ENCODE measurements around the gene ROR2. TPM values are rescaled to one million over a fixed set of nuclear protein-coding genes. Genes with fewer than 3 reads are reported as not detected.
"Not testable (repeated sequence)": the region's sequence is repeated elsewhere in the genome, so short reads cannot be mapped to it uniquely, and the experiment has no call there.

The ROR2 gene
- total RNA-seq, 2 experiments from 2014 or later = not detected

DNA sequence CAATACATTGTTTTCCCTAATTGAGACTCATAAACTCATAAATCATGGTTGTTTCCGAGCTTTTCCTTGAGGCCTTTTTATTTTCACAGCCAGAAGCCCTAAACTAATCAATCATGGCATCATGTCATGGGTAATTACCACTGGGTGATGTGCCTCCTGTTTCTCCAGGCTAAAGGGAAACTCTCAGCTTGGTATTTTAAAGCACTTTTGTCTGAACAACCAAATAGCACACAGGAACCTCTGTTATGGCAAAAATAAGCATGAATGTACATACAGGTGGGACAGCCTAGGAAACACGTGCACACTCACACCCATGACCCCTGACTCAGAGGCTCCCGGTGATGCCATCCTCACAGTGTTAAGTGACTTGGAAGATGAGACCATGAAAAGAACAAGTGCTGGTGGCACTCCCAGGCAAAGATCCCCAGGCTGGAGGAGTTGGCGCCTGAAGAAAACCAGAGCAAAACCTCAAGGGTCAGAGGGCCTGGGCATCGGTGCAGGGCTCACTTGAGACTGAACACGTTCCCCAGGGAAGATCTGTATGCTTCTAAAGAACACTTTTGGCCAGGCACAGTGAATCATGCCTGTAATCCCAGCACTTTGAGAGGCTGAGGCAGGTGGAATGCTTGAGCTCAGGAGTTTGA is 154.3 kb downstream of the ROR2 start:
- Mint-ChIP-seq H3K4me1 (ENCODE audit: low read depth) (peaks cover 9% of the 10 kb centered on the region), H3K9me3 (no peaks in the 10 kb centered on the region), H3K27ac (no peak overlapping the region), H3K27me3 (ENCODE audit: low read depth) (no peaks in the 10 kb centered on the region), H3K36me3 (ENCODE audit: low read depth) (no peaks in the 10 kb centered on the region), H3K4me3 (no peak overlapping the region)
- CTCF ChIA-PET = interaction anchor here (0.6 to 1.4 kb wide), 4 partner anchors 19 to 156 kb away, joined by 3 read pairs; no protein-coding TSS in a partner anchor
- intact Hi-C loops (cut with micrococcal nuclease) = no loop called here
- no peak for DNase-seq

- H3K27me3 Mint-ChIP-seq (ENCODE audit: low read depth); H3K36me3 Mint-ChIP-seq (ENCODE audit: low read depth); intact Hi-C loops (cut with micrococcal nuclease); H3K4me1 Mint-ChIP-seq (ENCODE audit: low read depth); DNase-seq; H3K27ac Mint-ChIP-seq; H3K9me3 Mint-ChIP-seq; H3K4me3 Mint-ChIP-seq: not testable (repeated sequence)
- CTCF ChIA-PET = interaction anchor here (0.7 kb wide), 1 partner anchor 1946 kb away, joined by 3 read pairs; no protein-coding TSS in a partner anchor
Observed at GRCh38 chr9:91793371-91793770, 156.7 kb downstream of the ROR2 start.

GRCh38 chr9:91790917-91791316 is 159.1 kb downstream of the ROR2 start:
- CTCF ChIA-PET = interaction anchor here (0.6 to 0.7 kb wide), 2 partner anchors 32 to 126 kb away, joined by 3 read pairs; no protein-coding TSS in a partner anchor
- H3K27ac Mint-ChIP-seq = no peak overlapping the region
- intact Hi-C loops (cut with micrococcal nuclease) = no loop called here
- no peaks in the 10 kb centered on the region for H3K36me3 Mint-ChIP-seq (ENCODE audit: low read depth)
- H3K27me3 Mint-ChIP-seq (ENCODE audit: low read depth) = no peaks in the 10 kb centered on the region
- H3K4me3 Mint-ChIP-seq = no peak overlapping the region
- H3K4me1 Mint-ChIP-seq (ENCODE audit: low read depth) = no peaks in the 10 kb centered on the region
- H3K9me3 Mint-ChIP-seq = peaks cover 2% of the 10 kb centered on the region
- no peak for DNase-seq

GRCh38 chr9:91789941-91790340 is 160.1 kb downstream of the ROR2 start:
- H3K36me3 Mint-ChIP-seq (ENCODE audit: low read depth) = no peaks in the 10 kb centered on the region
- CTCF ChIA-PET = no interaction called here
- H3K27me3 Mint-ChIP-seq (ENCODE audit: low read depth) = peaks cover 7% of the 10 kb centered on the region
- H3K4me1 Mint-ChIP-seq (ENCODE audit: low read depth) = no peaks in the 10 kb centered on the region
- no peak overlapping the region for H3K27ac Mint-ChIP-seq
- no peak for DNase-seq
- peaks cover 2% of the 10 kb centered on the region for H3K9me3 Mint-ChIP-seq
- no peak overlapping the region for H3K4me3 Mint-ChIP-seq
- intact Hi-C loops (cut with micrococcal nuclease) = no loop called here

DNA sequence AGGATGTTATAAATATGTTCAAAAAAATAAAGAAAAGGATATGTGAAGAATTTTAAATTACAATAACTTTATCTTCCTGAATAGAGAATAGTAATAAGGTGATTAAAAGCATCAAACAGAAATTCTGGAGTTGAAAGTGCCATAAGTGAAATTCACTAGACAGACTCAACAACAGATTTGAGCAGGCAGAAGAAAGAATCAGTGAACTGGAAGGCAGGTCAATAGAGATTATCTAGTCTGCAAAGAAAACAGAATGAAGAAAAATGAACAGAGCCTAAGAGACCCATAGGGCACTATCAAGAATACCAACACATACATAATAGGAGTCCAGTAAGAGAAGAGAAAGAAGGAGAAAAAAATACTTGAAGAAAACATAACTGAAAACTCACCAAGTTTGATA is 162.1 kb downstream of the ROR2 start:
- H3K4me3 Mint-ChIP-seq = no peak overlapping the region
- intact Hi-C loops (cut with micrococcal nuclease) = no loop called here
- H3K4me1 Mint-ChIP-seq (ENCODE audit: low read depth) = no peaks in the 10 kb centered on the region
- CTCF ChIA-PET = no interaction called here
- peaks cover 2% of the 10 kb centered on the region for H3K9me3 Mint-ChIP-seq
- H3K27me3 Mint-ChIP-seq (ENCODE audit: low read depth) = peaks cover 17% of the 10 kb centered on the region
- DNase-seq = no peak
- no peaks in the 10 kb centered on the region for H3K36me3 Mint-ChIP-seq (ENCODE audit: low read depth)
- no peak overlapping the region for H3K27ac Mint-ChIP-seq

DNA sequence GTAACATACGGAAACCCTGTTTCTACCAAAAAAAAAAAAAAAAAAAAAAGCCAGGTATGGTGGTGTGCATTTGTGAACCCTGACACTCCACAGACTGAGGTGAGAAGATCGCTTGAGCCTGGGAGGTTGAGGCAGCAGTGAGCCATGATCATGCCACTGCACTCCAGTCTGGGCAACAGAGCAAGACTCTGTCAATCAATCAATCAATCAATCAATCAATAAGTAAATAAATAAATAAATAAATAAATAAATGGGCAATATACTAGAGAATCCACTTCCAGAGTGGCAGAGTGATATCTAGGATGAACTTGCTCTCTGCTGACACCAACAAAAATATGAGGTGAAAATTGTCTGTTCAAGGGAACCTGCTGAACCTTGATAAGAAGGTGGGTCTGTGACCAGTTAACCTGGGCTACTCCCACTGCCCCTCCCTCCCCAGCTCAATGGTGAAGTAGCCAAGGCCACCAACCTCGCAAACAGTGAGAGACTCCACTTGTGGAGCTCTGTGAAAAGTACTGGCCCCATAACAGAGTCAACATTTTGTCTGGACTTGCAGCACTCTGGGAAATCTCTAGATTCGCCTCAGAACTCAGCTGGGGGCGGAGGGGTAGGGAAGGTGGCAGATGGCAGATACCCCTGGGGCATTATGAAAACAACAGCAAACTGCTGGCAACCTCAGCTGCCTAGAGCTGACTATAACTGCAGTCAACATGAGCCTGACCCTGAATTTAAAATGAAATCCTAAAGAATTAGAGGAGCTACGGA is 163.7 kb downstream of the ROR2 start:
- no peak overlapping the region for H3K27ac Mint-ChIP-seq
- H3K9me3 Mint-ChIP-seq = peaks cover 2% of the 10 kb centered on the region
- CTCF ChIA-PET = interaction anchor here (1.3 kb wide), 1 partner anchor 11 kb away, joined by 5 read pairs; no protein-coding TSS in a partner anchor
- H3K36me3 Mint-ChIP-seq (ENCODE audit: low read depth) = no peaks in the 10 kb centered on the region
- H3K27me3 Mint-ChIP-seq (ENCODE audit: low read depth) = peaks cover 17% of the 10 kb centered on the region
- peaks cover 3% of the 10 kb centered on the region for H3K4me1 Mint-ChIP-seq (ENCODE audit: low read depth)
- DNase-seq = no peak
- H3K4me3 Mint-ChIP-seq = no peak overlapping the region
- intact Hi-C loops (cut with micrococcal nuclease) = no loop called here

- CTCF ChIA-PET = no interaction called here
- Mint-ChIP-seq H3K36me3 (ENCODE audit: low read depth) (no peaks in the 10 kb centered on the region), H3K4me3 (no peak overlapping the region), H3K27me3 (ENCODE audit: low read depth) (peaks cover 17% of the 10 kb centered on the region), H3K9me3 (peaks cover 2% of the 10 kb centered on the region), H3K4me1 (ENCODE audit: low read depth) (peaks cover 3% of the 10 kb centered on the region), H3K27ac (no peak overlapping the region)
- intact Hi-C loops (cut with micrococcal nuclease) = no loop called here
- no peak for DNase-seq
Observed at GRCh38 chr9:91785447-91785842, 164.6 kb downstream of the ROR2 start.

DNA sequence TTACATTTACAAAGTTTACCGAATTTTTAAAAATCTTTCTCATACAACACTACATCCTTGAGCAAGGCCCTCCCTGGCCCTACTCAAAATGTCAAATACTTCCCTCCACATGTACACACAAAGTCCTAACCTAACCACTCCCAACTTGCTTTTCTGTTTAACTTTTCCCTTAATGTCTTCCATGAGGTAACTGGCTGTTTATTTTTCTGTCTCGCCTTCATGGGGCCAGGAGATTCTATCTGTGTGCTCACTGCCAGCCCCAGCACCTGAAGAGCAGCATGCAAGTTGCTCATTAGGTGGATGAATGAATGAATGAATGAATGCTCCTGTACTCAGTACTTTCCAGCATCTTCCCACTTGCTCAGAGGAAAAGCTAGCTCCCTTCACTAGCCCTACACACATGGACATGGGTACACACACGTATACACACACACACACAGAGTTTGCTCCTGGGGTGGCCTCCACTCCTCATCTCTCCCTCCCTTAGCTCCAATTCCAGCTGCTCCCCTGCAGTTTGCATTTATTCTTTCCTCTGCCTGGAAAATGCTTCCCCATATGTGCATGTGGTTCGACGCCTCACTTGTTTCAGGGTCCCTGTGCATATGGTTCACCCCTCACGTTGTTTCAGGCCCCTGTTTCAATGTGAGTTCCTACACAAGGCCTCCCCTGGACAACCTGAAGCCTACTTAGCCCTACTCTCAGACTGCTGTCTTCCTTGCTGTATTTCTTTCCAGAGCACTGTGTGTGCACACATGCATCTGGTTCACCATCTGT is 165.2 kb downstream of the ROR2 start:
- Mint-ChIP-seq H3K4me1 (ENCODE audit: low read depth) (peaks cover 3% of the 10 kb centered on the region), H3K27me3 (ENCODE audit: low read depth) (peaks cover 17% of the 10 kb centered on the region), H3K4me3 (no peak overlapping the region), H3K36me3 (ENCODE audit: low read depth) (no peaks in the 10 kb centered on the region), H3K9me3 (peaks cover 2% of the 10 kb centered on the region), H3K27ac (no peak overlapping the region)
- intact Hi-C loops (cut with micrococcal nuclease) = no loop called here
- CTCF ChIA-PET = no interaction called here
- no peak for DNase-seq

DNA sequence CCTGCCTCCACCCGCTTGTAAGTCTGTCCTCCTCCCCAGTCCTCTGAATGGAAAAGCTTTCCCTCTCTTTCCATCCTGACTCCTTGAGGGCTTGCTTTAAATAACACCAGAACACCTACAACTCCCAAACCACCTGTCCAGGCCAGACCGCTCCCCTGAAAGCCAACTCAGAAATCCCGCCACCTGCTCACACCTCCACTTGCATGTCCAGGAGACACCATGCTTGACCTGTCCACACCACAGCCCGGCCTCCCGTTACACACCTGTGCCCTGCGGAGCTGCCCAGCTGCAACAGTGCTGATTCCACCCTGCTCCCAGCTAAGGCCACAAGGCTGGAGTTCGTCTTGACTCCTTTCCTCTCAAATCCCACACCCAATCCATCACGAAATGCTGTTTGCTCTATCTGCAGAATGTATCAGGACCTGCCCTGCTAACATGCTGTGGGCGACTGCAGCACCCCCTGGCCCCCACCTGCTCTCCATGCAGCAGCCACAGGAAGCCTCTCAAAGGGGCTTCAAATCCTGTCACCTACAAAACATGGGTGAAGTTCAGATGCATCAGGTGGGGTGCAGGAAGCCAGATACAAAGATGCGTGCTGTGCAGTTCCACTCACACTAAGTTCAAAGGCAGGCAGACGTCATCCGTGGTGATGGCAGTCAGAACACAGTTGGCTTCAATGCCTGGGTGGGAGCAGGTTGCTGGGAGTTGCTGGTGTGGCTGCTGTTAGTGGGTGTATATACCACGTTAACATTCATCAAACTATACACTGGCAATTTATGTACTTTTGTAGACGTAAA is 166.0 kb downstream of the ROR2 start:
- intact Hi-C loops (cut with micrococcal nuclease) = no loop called here
- Mint-ChIP-seq H3K27me3 (ENCODE audit: low read depth) (peaks cover 17% of the 10 kb centered on the region), H3K9me3 (peaks cover 2% of the 10 kb centered on the region), H3K4me1 (ENCODE audit: low read depth) (peaks cover 3% of the 10 kb centered on the region), H3K27ac (no peak overlapping the region), H3K4me3 (no peak overlapping the region), H3K36me3 (ENCODE audit: low read depth) (no peaks in the 10 kb centered on the region)
- CTCF ChIA-PET = no interaction called here
- DNase-seq = no peak

GRCh38 chr9:91783411-91783810 is 166.6 kb downstream of the ROR2 start:
- no peaks in the 10 kb centered on the region for H3K36me3 Mint-ChIP-seq (ENCODE audit: low read depth)
- H3K9me3 Mint-ChIP-seq = peaks cover 2% of the 10 kb centered on the region
- intact Hi-C loops (cut with micrococcal nuclease) = no loop called here
- no peak overlapping the region for H3K27ac Mint-ChIP-seq
- H3K4me3 Mint-ChIP-seq = no peak overlapping the region
- peaks cover 17% of the 10 kb centered on the region for H3K27me3 Mint-ChIP-seq (ENCODE audit: low read depth)
- CTCF ChIA-PET = no interaction called here
- DNase-seq = no peak
- peaks cover 3% of the 10 kb centered on the region for H3K4me1 Mint-ChIP-seq (ENCODE audit: low read depth)

DNA sequence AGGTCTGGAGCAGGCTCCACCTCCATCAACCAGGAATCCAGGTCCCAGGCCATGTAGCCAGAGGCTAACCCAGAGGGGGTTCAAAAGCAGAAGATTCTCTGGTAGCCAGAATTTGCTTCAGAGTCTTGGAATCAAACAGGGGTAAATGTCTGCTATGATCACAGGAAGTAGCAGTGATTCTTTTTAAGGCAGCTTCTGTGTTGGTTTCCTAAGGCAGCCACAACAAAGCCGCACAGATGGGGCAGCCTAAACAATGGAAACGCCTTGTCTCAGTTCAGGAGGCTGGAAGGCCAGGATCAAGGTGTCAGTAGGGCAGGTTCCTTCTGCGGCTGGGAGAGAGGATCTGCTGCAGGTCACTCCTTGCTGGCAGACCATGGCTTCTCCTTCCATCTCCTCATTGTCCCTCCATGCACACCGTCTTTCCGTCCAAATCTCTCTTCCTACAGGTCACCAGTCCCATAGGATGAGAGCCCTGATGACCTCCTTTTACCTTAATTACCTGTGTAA is 167.3 kb downstream of the ROR2 start:
- intact Hi-C loops (cut with micrococcal nuclease) = no loop called here
- no peak for DNase-seq
- Mint-ChIP-seq H3K27me3 (ENCODE audit: low read depth) (peaks cover 17% of the 10 kb centered on the region), H3K4me1 (ENCODE audit: low read depth) (peaks cover 3% of the 10 kb centered on the region), H3K36me3 (ENCODE audit: low read depth) (no peaks in the 10 kb centered on the region), H3K9me3 (no peaks in the 10 kb centered on the region), H3K4me3 (no peak overlapping the region), H3K27ac (no peak overlapping the region)
- CTCF ChIA-PET = interaction anchor here (1.1 kb wide), 1 partner anchor 11 kb away, joined by 6 read pairs; no protein-coding TSS in a partner anchor

DNA sequence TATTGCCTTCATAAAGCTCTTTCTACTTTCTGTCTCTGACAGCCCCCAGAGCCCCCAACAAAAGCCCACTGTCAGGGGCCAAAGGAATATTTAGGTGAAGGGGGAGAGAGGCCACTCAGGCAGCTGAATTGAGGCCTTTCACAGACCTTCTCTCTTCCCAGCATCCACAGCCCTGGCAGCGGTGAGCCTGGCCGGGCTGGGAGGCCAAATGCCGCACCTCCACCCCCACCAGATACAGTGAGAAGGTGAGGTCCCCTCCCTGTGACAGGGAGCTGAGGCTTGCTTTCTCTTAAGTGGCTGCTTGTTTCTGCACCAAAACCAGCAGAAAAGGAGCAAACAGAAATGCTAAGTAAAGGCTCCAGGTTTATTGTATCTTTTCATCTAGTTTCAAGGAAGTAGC is 168.1 kb downstream of the ROR2 start:
- CTCF ChIA-PET = no interaction called here
- no peak for DNase-seq
- H3K36me3 Mint-ChIP-seq (ENCODE audit: low read depth) = no peaks in the 10 kb centered on the region
- intact Hi-C loops (cut with micrococcal nuclease) = no loop called here
- no peak overlapping the region for H3K27ac Mint-ChIP-seq
- H3K9me3 Mint-ChIP-seq = no peaks in the 10 kb centered on the region
- peaks cover 3% of the 10 kb centered on the region for H3K4me1 Mint-ChIP-seq (ENCODE audit: low read depth)
- peaks cover 17% of the 10 kb centered on the region for H3K27me3 Mint-ChIP-seq (ENCODE audit: low read depth)
- H3K4me3 Mint-ChIP-seq = no peak overlapping the region

Data from activated naive CD4-positive, alpha-beta T cell treated with anti-CD3 and anti-CD28 coated beads for 36 hours (primary cell).